IMR-90 (cell line): ENCODE measurements around the gene HIRA. TPM values are rescaled to one million over a fixed set of nuclear protein-coding genes. Genes with fewer than 3 reads are reported as not detected.

ENCODE experiments used
- ATAC-seq: fragments of 200-7000 bp; cut with Tn5 transposase; 2 replicates; pipeline ENCODE4 v1.9.1; 2020; ENCODE audit warnings: low read depth, mild to moderate bottlenecking, moderate library complexity
- BruUV-seq: library from RNA; stranded (reverse); fragments of 400-500 nt; replicated peaks from 2 replicates; lab custom pipeline; 2021; lab: Mats Ljungman, UMichigan
- CTCF ChIA-PET: fragments of 300-600 bp; formaldehyde crosslinking; extraction: SDS; loops from one replicate; lab custom pipeline; 2021; ENCODE audit warnings: antibody characterized with exemption; lab: Yijun Ruan, JAX
- POLR2A ChIA-PET: fragments of 300-600 bp; sonication (Branson Sonifier 250); formaldehyde crosslinking; loops from one replicate; lab custom pipeline; 2022; ENCODE audit warnings: antibody characterized with exemption; ENCODE audit not compliant: unreplicated experiment; lab: Charles Lee
- DNase-seq: peaks from one replicate; pipeline ENCODE4 v3.0.0; 2013
- H2AFZ ChIP-seq: replicated peaks from 2 replicates; pipeline ENCODE3; 2013; ENCODE audit warnings: low read length, mild to moderate bottlenecking; ENCODE audit not compliant: poor library complexity
- H2AK5ac ChIP-seq: 2 replicates; pipeline ENCODE4 v1.6.1; 2013; ENCODE audit warnings: low read depth, low read length, inconsistent platforms
- H2AK9ac ChIP-seq: replicated peaks from 2 replicates; pipeline ENCODE3; 2013; ENCODE audit warnings: mild to moderate bottlenecking, low read depth, low read length, moderate library complexity; ENCODE audit not compliant: poor library complexity
- H2BK120ac ChIP-seq: 2 replicates; pipeline ENCODE4 v1.6.1; 2013; ENCODE audit warnings: low read depth, low read length, inconsistent platforms
- H2BK15ac ChIP-seq: 3 replicates; pipeline ENCODE4 v1.6.1; 2013; ENCODE audit warnings: low read depth, low read length, inconsistent platforms
- H2BK20ac ChIP-seq: 2 replicates; pipeline ENCODE4 v1.6.1; 2013; ENCODE audit warnings: low read depth, mild to moderate bottlenecking, inconsistent platforms, low read length, moderate library complexity
- H2BK5ac ChIP-seq: 2 replicates; pipeline ENCODE4 v1.6.1; 2013; ENCODE audit warnings: mild to moderate bottlenecking, low read depth, low read length, inconsistent platforms; ENCODE audit not compliant: poor library complexity, severe bottlenecking
- H3K14ac ChIP-seq: replicated peaks from 2 replicates; pipeline ENCODE4 v1.6.1; 2013; ENCODE audit warnings: low read depth, low read length, inconsistent platforms
- H3K18ac ChIP-seq: 2 replicates; pipeline ENCODE4 v1.6.1; 2013; ENCODE audit warnings: low read depth, low read length, control low read depth
- H3K23ac ChIP-seq: 2 replicates; pipeline ENCODE4 v1.6.1; 2013; ENCODE audit warnings: low read depth, low read length, inconsistent platforms
- H3K27ac ChIP-seq: 2 replicates; pipeline ENCODE4 v1.5.1; 2013; ENCODE audit warnings: mild to moderate bottlenecking, control low read depth, low read length; ENCODE audit not compliant: insufficient read depth
- H3K27me3 ChIP-seq: 2 replicates; pipeline ENCODE4 v1.6.1; 2013; ENCODE audit warnings: low read length; ENCODE audit not compliant: control insufficient read depth, insufficient read depth
- H3K36me3 ChIP-seq: 2 replicates; pipeline ENCODE4 v1.6.1; 2013; ENCODE audit warnings: low read length, mixed read lengths; ENCODE audit not compliant: control insufficient read depth, insufficient read depth
- H3K4ac ChIP-seq: 2 replicates; pipeline ENCODE4 v1.6.1; 2013; ENCODE audit warnings: low read depth, low read length, inconsistent platforms
- H3K4me1 ChIP-seq: 2 replicates; pipeline ENCODE4 v1.6.1; 2013; ENCODE audit warnings: low read length, mixed read lengths; ENCODE audit not compliant: control insufficient read depth, insufficient read depth
- H3K4me2 ChIP-seq: 2 replicates; pipeline ENCODE4 v1.6.1; 2013; ENCODE audit warnings: low read depth, mild to moderate bottlenecking, control low read depth, low read length, moderate library complexity
- H3K4me3 ChIP-seq: 2 replicates; pipeline ENCODE4 v1.5.1; 2013; ENCODE audit warnings: low read depth, mild to moderate bottlenecking, control low read depth, low read length, moderate library complexity; ENCODE audit not compliant: insufficient read depth
- H3K56ac ChIP-seq: 2 replicates; pipeline ENCODE4 v1.6.1; 2013; ENCODE audit warnings: low read length, inconsistent platforms; ENCODE audit not compliant: insufficient read depth; ENCODE audit errors: extremely low read depth
- H3K79me1 ChIP-seq, 2 experiments: 2 replicates each; pipeline ENCODE4 v1.6.1; 2013; ENCODE audit warnings: low read length in 2 of 2, inconsistent platforms in 1 of 2, low read depth in 1 of 2
- H3K9ac ChIP-seq: 2 replicates; pipeline ENCODE4 v1.6.1; 2013; ENCODE audit warnings: low read depth, low read length, control low read depth
- H3K9me1 ChIP-seq: 2 replicates; pipeline ENCODE4 v1.6.1; 2013; ENCODE audit warnings: low read length, inconsistent platforms; ENCODE audit not compliant: insufficient read depth
- H3K9me3 ChIP-seq: 2 replicates; pipeline ENCODE4 v1.6.1; 2013; ENCODE audit warnings: low read length; ENCODE audit not compliant: control insufficient read depth, insufficient read depth
- H4K20me1 ChIP-seq: 2 replicates; pipeline ENCODE4 v1.6.1; 2013; ENCODE audit warnings: low read length, inconsistent platforms; ENCODE audit not compliant: insufficient read depth
- H4K5ac ChIP-seq: 2 replicates; pipeline ENCODE4 v1.6.1; 2013; ENCODE audit warnings: mild to moderate bottlenecking, low read depth, low read length, control low read depth
- H4K8ac ChIP-seq, 2 experiments: 2 replicates each; pipeline ENCODE4 v1.6.1; 2013; ENCODE audit warnings: low read depth in 2 of 2, low read length in 2 of 2, control low read depth in 1 of 2, inconsistent platforms in 1 of 2
- H4K91ac ChIP-seq: 2 replicates; pipeline ENCODE4 v1.6.1; 2013; ENCODE audit warnings: low read depth, low read length, inconsistent platforms; ENCODE audit not compliant: insufficient read depth
- MAFK ChIP-seq: IDR thresholded peaks from 2 replicates; pipeline ENCODE4 v1.6.1; 2012; ENCODE audit warnings: low read depth, low read length, improper control_type of control experiment
- WGBS, 2 experiments: methylation state at CpG; one replicate each; pipeline versions ENCODE4 v1.1.5 to v1.1.7; 2013; ENCODE audit warnings: missing lambda C conversion rate in 2 of 2; ENCODE audit not compliant: insufficient read length in 1 of 2; ENCODE audit errors: extremely low coverage in 2 of 2; 5-methylcytosine and 5-hydroxymethylcytosine counted together
- dilution Hi-C: fragments of 300-500 bp; cut with HindIII; formaldehyde crosslinking; loops from one replicate; pipeline ENCODE4 v1.14.3; 2018; ENCODE audit warnings: low sequenced_read_pairs; ENCODE audit not compliant: unreplicated experiment
- in situ Hi-C: fragments of 300-500 bp; cut with MboI; formaldehyde crosslinking; loops from 3 replicates; pipeline ENCODE4 v1.14.3; 2019; ENCODE audit warnings: low sequenced_read_pairs, inconsistent platforms, mixed read lengths
- intact Hi-C: fragments of 100-400 bp; cut with micrococcal nuclease; formaldehyde crosslinking; loops from 2 replicates; pipeline ENCODE4 v1.10.0; 2022
- polyA plus RNA-seq, 3 experiments: library from polyadenylated mRNA; depleted of rRNA; stranded (reverse); fragments of >200 nt; gene quantifications; 2 replicates each; pipeline ENCODE4 v1.2.3, GENCODE V29; 2012; ENCODE audit warnings: low replicate concordance in 1 of 3
- total RNA-seq: library from RNA; depleted of rRNA; stranded (reverse); fragments of >200 nt; gene quantifications from 2 replicates; pipeline ENCODE4 v1.2.3, GENCODE V29; 2012

The HIRA gene
- total and polyA plus RNA-seq, 2 of the 4 experiments (the other 2 are of a cell fraction), result 14.5 to 24.2 TPM

DNA sequence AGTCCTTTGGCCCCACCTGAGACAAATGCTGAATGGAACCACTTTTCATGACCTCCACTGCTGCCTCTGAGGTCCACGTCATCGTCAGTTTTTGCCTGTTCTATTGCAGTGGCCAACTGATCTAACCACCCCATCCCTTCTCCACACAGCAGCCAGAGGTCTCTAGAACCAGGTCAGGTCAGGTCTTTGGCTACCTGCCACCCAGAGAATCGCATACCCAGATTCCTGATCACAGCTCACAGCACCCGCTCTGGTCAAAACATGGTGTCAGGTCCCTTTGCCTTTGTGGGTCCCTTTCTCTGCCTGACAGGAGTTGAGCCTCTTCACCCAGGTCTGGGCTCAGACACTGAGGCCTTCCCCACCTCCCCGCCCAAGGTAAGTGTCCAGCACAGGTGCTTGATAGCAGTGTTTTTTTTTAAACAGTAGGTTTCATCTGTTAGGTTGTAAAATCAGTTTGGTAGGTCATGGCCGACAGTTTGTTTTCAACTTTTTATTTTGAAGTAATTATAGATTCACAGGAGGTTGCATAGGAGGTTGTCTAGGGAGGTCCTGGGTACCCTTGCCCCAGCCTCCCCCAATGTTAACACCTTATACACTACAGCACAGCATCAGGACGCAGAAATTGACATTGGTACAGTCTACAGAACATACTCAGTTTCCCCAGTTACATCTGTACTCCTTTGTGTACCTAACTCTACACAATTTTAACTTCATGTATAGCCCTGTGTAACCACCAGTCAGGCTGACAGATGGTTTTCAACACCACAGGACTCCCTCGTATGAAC is 9.1 kb upstream of the HIRA start:
- no TSS peak for BruUV-seq
- WGBS, 2 experiments, result 95% methylated on average over 3 of the region's 8 CpGs; no CpG with 5 or more reads in 1 of the 2 experiments
- dilution Hi-C loops, result no loop called here

More for the DNA sequence above, 9.1 kb upstream of the HIRA start:
- H3K27ac ChIP-seq, result no peak overlapping the region
- no peak overlapping the region for H4K5ac ChIP-seq
- H3K23ac ChIP-seq, result no peak overlapping the region
- no peaks in the 10 kb centered on the region for H3K9me3 ChIP-seq
- peaks cover 3% of the 10 kb centered on the region; the same call in 1 of the 2 replicates for H3K9me1 ChIP-seq
- peaks cover 29 to 57% of the 10 kb centered on the region in 2 experiments for H3K79me1 ChIP-seq
- peaks cover 21% of the 10 kb centered on the region for H3K36me3 ChIP-seq
- DNase-seq (no peak), ATAC-seq (no peak)
- in situ Hi-C loops (loop anchor here (10.0 kb wide), 1 partner anchor 56 kb away; no protein-coding TSS in a partner anchor), intact Hi-C loops (no loop called here)
- no peak overlapping the region for H2AFZ ChIP-seq
- no peak overlapping the region for H2BK15ac ChIP-seq
- H4K8ac ChIP-seq, result no peak overlapping the region
- no peaks in the 10 kb centered on the region for H3K4me1 ChIP-seq
- H3K4ac ChIP-seq, result no peak overlapping the region
- H3K56ac ChIP-seq, result no peak overlapping the region
- peaks cover 20% of the 10 kb centered on the region for H4K20me1 ChIP-seq
- H2AK5ac ChIP-seq, result no peak overlapping the region
- H2BK20ac ChIP-seq, result no peak overlapping the region
- no peak overlapping the region for H3K4me2 ChIP-seq
- CTCF ChIA-PET, result no interaction called here
- H3K14ac ChIP-seq, result no peak overlapping the region
- TF ChIP-seq MAFK, result no peak
- no peak overlapping the region for H2AK9ac ChIP-seq
- H2BK5ac ChIP-seq, result no peak overlapping the region
- no peak overlapping the region for H3K4me3 ChIP-seq
- no peak overlapping the region for H4K91ac ChIP-seq
- H3K9ac ChIP-seq, result no peak overlapping the region
- POLR2A ChIA-PET, result no interaction called here
- no peaks in the 10 kb centered on the region for H3K27me3 ChIP-seq
- H2BK120ac ChIP-seq, result no peak overlapping the region
- H3K18ac ChIP-seq, result no peak overlapping the region
